Stimulated activated CD4-positive, alpha-beta T cell treated with anti-CD3 and anti-CD28 coated beads, TNF-alpha, amount 100 ng/mL, for 1 hour (primary cell): ENCODE data around the gene SNX22.

Source experiments
- DNase-seq, 3 donors: peaks; one replicate each; pipeline ENCODE4 v3.0.0-alpha.2; 2020; ENCODE audit warnings: low read depth in 3 of 3, low spot score in 1 of 3

Gene SNX22

GRCh38 chr15:64193971-64194370 lies 42.4 kb downstream of the SNX22 start:
- no peak for DNase-seq

- no peak for DNase-seq
These were observed 45.9 kb downstream of the SNX22 start for GRCh38 chr15:64197425-64197824.

GRCh38 chr15:64205202-64205601 lies 53.7 kb downstream of the SNX22 start:
- DNase-seq: no peak
